H9 (cell line): Measurements from ENCODE around the gene SRBD1. TPM values are rescaled to one million over a fixed set of nuclear protein-coding genes. Genes with fewer than 3 reads are reported as not detected.

ENCODE experiments used
- DNase-seq: peaks from one replicate; pipeline ENCODE4 v3.0.0-alpha.2; 2017
- H2AFZ ChIP-seq: one replicate; pipeline ENCODE4 v1.6.1; 2013; ENCODE audit warnings: mild to moderate bottlenecking, low read length, control low read depth, moderate library complexity
- H2AK5ac ChIP-seq: 2 replicates; pipeline ENCODE4 v1.6.1; 2013; ENCODE audit warnings: low read length, control low read depth, mixed read lengths; ENCODE audit not compliant: insufficient read length
- H2BK120ac ChIP-seq: one replicate; pipeline ENCODE4 v1.6.1; 2013; ENCODE audit warnings: low read depth, mild to moderate bottlenecking, low read length, control low read depth, inconsistent platforms; ENCODE audit not compliant: poor library complexity, severe bottlenecking
- H2BK12ac ChIP-seq: 2 replicates; pipeline ENCODE4 v1.6.1; 2013; ENCODE audit warnings: low read length, control low read depth, mixed read lengths, low read depth; ENCODE audit not compliant: insufficient read length
- H2BK15ac ChIP-seq: 2 replicates; pipeline ENCODE4 v1.6.1; 2013; ENCODE audit warnings: low read depth, low read length, control low read depth
- H2BK20ac ChIP-seq: one replicate; pipeline ENCODE4 v1.6.1; 2013; ENCODE audit warnings: low read depth, mild to moderate bottlenecking, low read length, control low read depth, inconsistent platforms; ENCODE audit not compliant: poor library complexity, severe bottlenecking
- H2BK5ac ChIP-seq: 2 replicates; pipeline ENCODE4 v1.6.1; 2013; ENCODE audit warnings: low read length, control low read depth, mixed read lengths; ENCODE audit not compliant: insufficient read length
- H3K14ac ChIP-seq: 2 replicates; pipeline ENCODE4 v1.6.1; 2013; ENCODE audit warnings: low read length, control low read depth; ENCODE audit not compliant: insufficient read depth
- H3K18ac ChIP-seq: 2 replicates; pipeline ENCODE4 v1.6.1; 2013; ENCODE audit warnings: low read depth, mild to moderate bottlenecking, mixed read lengths, low read length, control low read depth; ENCODE audit not compliant: insufficient read length
- H3K23ac ChIP-seq: 2 replicates; pipeline ENCODE4 v1.6.1; 2013; ENCODE audit warnings: low read length, control low read depth, mixed read lengths, low read depth; ENCODE audit not compliant: insufficient read length
- H3K23me2 ChIP-seq: 2 replicates; pipeline ENCODE4 v1.6.1; 2013; ENCODE audit warnings: low read depth, mild to moderate bottlenecking, mixed read lengths, low read length, control low read depth; ENCODE audit not compliant: insufficient read length, poor library complexity, severe bottlenecking
- H3K27ac ChIP-seq: 2 replicates; pipeline ENCODE4 v1.5.1; 2013; ENCODE audit warnings: low read length, control low read depth, mixed read lengths, low read depth; ENCODE audit not compliant: insufficient read length
- H3K27me3 ChIP-seq: 2 replicates; pipeline ENCODE4 v1.6.1; 2013; ENCODE audit warnings: low read length, control low read depth, inconsistent platforms; ENCODE audit not compliant: insufficient read depth
- H3K4ac ChIP-seq: 2 replicates; pipeline ENCODE4 v1.6.1; 2013; ENCODE audit warnings: low read depth, mild to moderate bottlenecking, control low read depth, inconsistent platforms, low read length, moderate library complexity
- H3K4me1 ChIP-seq: 2 replicates; pipeline ENCODE4 v1.6.1; 2013; ENCODE audit warnings: low read length, control low read depth, inconsistent platforms; ENCODE audit not compliant: insufficient read depth
- H3K4me2 ChIP-seq: 2 replicates; pipeline ENCODE4 v1.6.1; 2013; ENCODE audit warnings: low read length, control low read depth, mixed read lengths; ENCODE audit not compliant: insufficient read length, insufficient read depth
- H3K56ac ChIP-seq: 2 replicates; pipeline ENCODE4 v1.6.1; 2013; ENCODE audit warnings: low read depth, mild to moderate bottlenecking, mixed read lengths, low read length, control low read depth; ENCODE audit not compliant: insufficient read length
- H3K79me1 ChIP-seq: 2 replicates; pipeline ENCODE4 v1.6.1; 2013; ENCODE audit warnings: low read depth, mild to moderate bottlenecking, moderate library complexity, low read length, control low read depth, inconsistent platforms; ENCODE audit not compliant: insufficient read depth, poor library complexity, severe bottlenecking
- H3K79me2 ChIP-seq: 2 replicates; pipeline ENCODE4 v1.6.1; 2013; ENCODE audit warnings: low read length, control low read depth, inconsistent platforms; ENCODE audit not compliant: insufficient read depth
- H3K9ac ChIP-seq: 2 replicates; pipeline ENCODE4 v1.6.1; 2013; ENCODE audit warnings: low read length, control low read depth, mixed read lengths; ENCODE audit not compliant: insufficient read length; ENCODE audit errors: extremely low read depth
- H3K9me3 ChIP-seq: one replicate; pipeline ENCODE4 v1.6.1; 2013; ENCODE audit warnings: low read depth, low read length, inconsistent platforms; ENCODE audit not compliant: control insufficient read depth
- H3T11ph ChIP-seq: one replicate; pipeline ENCODE4 v1.6.1; 2013; ENCODE audit warnings: mild to moderate bottlenecking, low read length, control low read depth, inconsistent platforms
- H4K20me1 ChIP-seq: one replicate; pipeline ENCODE4 v1.6.1; 2013; ENCODE audit not compliant: control insufficient read depth, insufficient read length, insufficient read depth
- H4K5ac ChIP-seq: 2 replicates; pipeline ENCODE4 v1.6.1; 2013; ENCODE audit warnings: low read depth, mild to moderate bottlenecking, mixed read lengths, low read length, control low read depth; ENCODE audit not compliant: insufficient read length
- H4K8ac ChIP-seq: replicated peaks from 2 replicates; pipeline ENCODE4 v1.6.1; 2013; ENCODE audit warnings: low read length, control low read depth, mixed read lengths, low read depth; ENCODE audit not compliant: insufficient read length
- H4K91ac ChIP-seq: 2 replicates; pipeline ENCODE4 v1.6.1; 2013; ENCODE audit warnings: low read depth, mild to moderate bottlenecking, moderate library complexity, mixed read lengths, low read length, control low read depth; ENCODE audit not compliant: insufficient read length
- H3K27ac Mint-ChIP-seq, 3 experiments: 2 replicates in 2 of 3; 3 replicates in 1 of 3; pipeline ENCODE4 v1.8.0; 2020 to 2021; ENCODE audit warnings: mixed read lengths in 3 of 3, mild to moderate bottlenecking in 1 of 3, moderate library complexity in 1 of 3
- H3K27me3 Mint-ChIP-seq: 2 replicates; pipeline ENCODE4 v1.8.0; 2021; ENCODE audit warnings: low read depth, mild to moderate bottlenecking, moderate library complexity, mixed read lengths
- H3K36me3 Mint-ChIP-seq, 3 experiments: 2 replicates in 2 of 3; 3 replicates in 1 of 3; pipeline ENCODE4 v1.8.0; 2020 to 2021; ENCODE audit warnings: low read depth in 3 of 3, mixed read lengths in 3 of 3; ENCODE audit not compliant: insufficient read depth in 1 of 3
- H3K4me1 Mint-ChIP-seq, 2 experiments: 2 replicates each; pipeline ENCODE4 v1.8.0; 2020; ENCODE audit warnings: mixed read lengths in 2 of 2
- H3K4me3 Mint-ChIP-seq, 2 experiments: 2 replicates in 1 of 2; 3 replicates in 1 of 2; pipeline ENCODE4 v1.8.0; 2020 to 2021; ENCODE audit warnings: mild to moderate bottlenecking in 2 of 2, mixed read lengths in 2 of 2, moderate library complexity in 1 of 2
- H3K9me3 Mint-ChIP-seq, 2 experiments: 2 replicates in 1 of 2; 3 replicates in 1 of 2; pipeline ENCODE4 v1.8.0; 2020; ENCODE audit warnings: mild to moderate bottlenecking in 2 of 2, mixed read lengths in 2 of 2, moderate library complexity in 1 of 2
- CTCF ChIP-seq: fragments of 200-600 bp; sonication (generic); conservative IDR thresholded peaks from 3 replicates; pipeline ENCODE4 v1.8.0; 2021; ENCODE audit warnings: antibody characterized with exemption, mild to moderate bottlenecking
- WGBS: extraction: QIAGEN DNeasy Blood & Tissue Kit; methylation state at CpG from one replicate; pipeline ENCODE4 v1.1.7; 2013; ENCODE audit warnings: missing lambda C conversion rate, low lambda C conversion rate, mixed read lengths; ENCODE audit not compliant: insufficient read length; ENCODE audit errors: extremely low coverage; 5-methylcytosine and 5-hydroxymethylcytosine counted together
- total RNA-seq: library from RNA; stranded (reverse); gene quantifications from 2 replicates; pipeline ENCODE4 v1.2.1, GENCODE V29; 2021

Gene SRBD1
- total RNA-seq, 1 experiment from 2014 or later: 18.3 TPM

- no peak for TF ChIP-seq CTCF
- Histone ChIP-seq H3T11ph (no peak overlapping the region), H3K9me3 (no peaks in the 10 kb centered on the region), H3K4me2 (no peak overlapping the region), H3K23me2 (no peaks in the 10 kb centered on the region), H2BK12ac (no peak overlapping the region), H3K27ac (no peak overlapping the region), H3K79me2 (no peaks in the 10 kb centered on the region), H2BK15ac (no peak overlapping the region), H3K27me3 (no peaks in the 10 kb centered on the region), H4K20me1 (no peaks in the 10 kb centered on the region), H2BK120ac (no peak overlapping the region), H3K14ac (no peak overlapping the region), H3K23ac (no peak overlapping the region), H4K91ac (no peak overlapping the region), H2BK5ac (no peak overlapping the region), H2AFZ (no peak overlapping the region), H4K5ac (no peak overlapping the region), H3K79me1 (no peaks in the 10 kb centered on the region), H3K18ac (no peak overlapping the region), H2BK20ac (no peak overlapping the region), H2AK5ac (no peak overlapping the region), H3K4ac (no peak overlapping the region), H3K56ac (no peak overlapping the region), H3K9ac (no peak overlapping the region), H4K8ac (no peak overlapping the region), H3K4me1 (no peaks in the 10 kb centered on the region)
- Mint-ChIP-seq H3K27ac (no peak overlapping the region), H3K4me3 (no peak overlapping the region), H3K27me3 (no peaks in the 10 kb centered on the region), H3K4me1 (peaks cover 2 to 7% of the 10 kb centered on the region in 2 experiments), H3K36me3 (peaks cover 3 to 6% (median 6%) of the 10 kb centered on the region in 3 experiments; a peak in 5 of 7 replicates), H3K9me3 (no peaks in the 10 kb centered on the region)
- WGBS: no CpG with 5 or more reads among the region's 1 CpG
- no peak for DNase-seq
Observed at GRCh38 chr2:45582522-45582921, 28.5 kb downstream of the SRBD1 start.
